HepG2 (cell line): ENCODE data around the gene CNNM4. TPM values are rescaled to one million over a fixed set of nuclear protein-coding genes. Genes with fewer than 3 reads are reported as not detected.

Experiments used
- ARID2 ChIP-seq: sonication (generic); formaldehyde crosslinking; IDR thresholded peaks from 2 replicates; pipeline ENCODE4 v1.8.1; 2022; ENCODE audit warnings: mild to moderate bottlenecking, missing genetic modification reagents, borderline replicate concordance
- ERF ChIP-seq: IDR thresholded peaks from 2 replicates; pipeline ENCODE4 v1.6.1; 2018; ENCODE audit warnings: missing biosample characterization, missing genetic modification reagents
- FOXK2 ChIP-seq: fragments of 450-650 bp; IDR thresholded peaks from 2 replicates; pipeline ENCODE4 v1.6.1; 2016
- HDAC2 ChIP-seq: sonication (generic); formaldehyde crosslinking; IDR thresholded peaks from 2 replicates; pipeline ENCODE4 v1.4.0; 2020; ENCODE audit warnings: missing genetic modification reagents
- PCBP2 ChIP-seq: fragments of 200-400 bp; formaldehyde crosslinking; optimal IDR thresholded peaks from 2 replicates; pipeline ENCODE3; 2018; ENCODE audit warnings: low read length, low read depth; ENCODE audit not compliant: poor library complexity, severe bottlenecking
- SP140L ChIP-seq: sonication (generic); formaldehyde crosslinking; IDR thresholded peaks from 2 replicates; pipeline ENCODE4 v1.4.0; 2020; ENCODE audit warnings: missing genetic modification reagents, borderline replicate concordance
- TBL1XR1 ChIP-seq: fragments of 150-350 bp; IDR thresholded peaks from 2 replicates; pipeline ENCODE4 v1.6.1; 2014; ENCODE audit warnings: borderline replicate concordance, low read length; ENCODE audit not compliant: partially characterized antibody
- ZBTB20 ChIP-seq: sonication (generic); formaldehyde crosslinking; IDR thresholded peaks from 2 replicates; pipeline ENCODE4 v1.8.1; 2023; ENCODE audit warnings: missing genetic modification reagents, low read depth, mild to moderate bottlenecking, borderline replicate concordance
- ZNF292 ChIP-seq: sonication (generic); formaldehyde crosslinking; IDR thresholded peaks from 2 replicates; pipeline ENCODE4 v1.8.1; 2022; ENCODE audit warnings: mild to moderate bottlenecking, low read depth, missing genetic modification reagents, borderline replicate concordance
- ZNF564 ChIP-seq: sonication (generic); formaldehyde crosslinking; IDR thresholded peaks from 2 replicates; pipeline ENCODE4 v1.8.1; 2023; ENCODE audit warnings: mild to moderate bottlenecking, missing genetic modification reagents
- polyA plus RNA-seq, 8 experiments: library from polyadenylated mRNA; depleted of rRNA in 3 of 8; stranded (reverse) in 7 of 8; unstranded in 1 of 8; fragments of >200 nt; fragmentation: Illumina TruSeq in 4 of 8; extraction: Trizol in 4 of 8; gene quantifications; 2 replicates each; pipeline versions ENCODE4 v1.2.1 to v1.2.3, GENCODE V29; 2011 to 2016; ENCODE audit warnings: low read depth in 4 of 8, missing spikeins in 1 of 8, mixed read lengths in 1 of 8; ENCODE audit not compliant: insufficient read depth in 1 of 8
- total RNA-seq, 5 experiments: library from RNA; depleted of rRNA; stranded (reverse); fragments of >200 nt; fragmentation: Illumina TruSeq; extraction: Trizol; gene quantifications; 2 replicates each; pipeline ENCODE4 v1.2.3, GENCODE V29; 2016; ENCODE audit warnings: low read depth in 1 of 5
- TF ChIP-seq, protein P1 (sequence below): sonication (generic); formaldehyde crosslinking; IDR thresholded peaks from 2 replicates; pipeline ENCODE4 v1.9.0; 2021; ENCODE audit warnings: mild to moderate bottlenecking, missing genetic modification reagents
- TF ChIP-seq, protein P2 (sequence below): sonication (generic); formaldehyde crosslinking; IDR thresholded peaks from 2 replicates; pipeline ENCODE4 v1.4.0; 2020; ENCODE audit warnings: missing genetic modification reagents, borderline replicate concordance

CNNM4 gene
- total and polyA plus RNA-seq, 2 of the 13 experiments (the other 11 are each of a cell fraction or from before 2014, with no cell fraction given) = 5.9 to 8.4 TPM

DNA sequence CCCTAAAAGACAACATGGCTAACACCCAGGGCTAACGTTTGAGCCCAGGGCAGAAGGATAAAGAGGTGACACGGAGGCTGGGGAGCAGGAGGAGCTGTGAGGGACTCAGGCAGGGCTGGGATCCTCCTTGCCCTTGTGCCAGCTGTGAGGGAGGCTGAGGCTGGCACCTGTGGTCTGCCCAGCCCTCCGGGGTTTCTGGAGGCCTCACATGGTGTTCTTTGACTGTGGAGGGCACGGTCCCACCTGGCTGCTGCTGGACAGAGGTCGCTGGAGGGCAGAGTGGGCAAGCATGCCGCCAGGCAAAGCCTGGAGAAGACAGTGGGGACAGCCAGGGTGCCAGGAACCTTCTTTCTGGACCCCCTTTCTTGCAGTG lies 28.5 kb downstream of the CNNM4 start (continued):
- TF ChIP-seq, protein P1, sequence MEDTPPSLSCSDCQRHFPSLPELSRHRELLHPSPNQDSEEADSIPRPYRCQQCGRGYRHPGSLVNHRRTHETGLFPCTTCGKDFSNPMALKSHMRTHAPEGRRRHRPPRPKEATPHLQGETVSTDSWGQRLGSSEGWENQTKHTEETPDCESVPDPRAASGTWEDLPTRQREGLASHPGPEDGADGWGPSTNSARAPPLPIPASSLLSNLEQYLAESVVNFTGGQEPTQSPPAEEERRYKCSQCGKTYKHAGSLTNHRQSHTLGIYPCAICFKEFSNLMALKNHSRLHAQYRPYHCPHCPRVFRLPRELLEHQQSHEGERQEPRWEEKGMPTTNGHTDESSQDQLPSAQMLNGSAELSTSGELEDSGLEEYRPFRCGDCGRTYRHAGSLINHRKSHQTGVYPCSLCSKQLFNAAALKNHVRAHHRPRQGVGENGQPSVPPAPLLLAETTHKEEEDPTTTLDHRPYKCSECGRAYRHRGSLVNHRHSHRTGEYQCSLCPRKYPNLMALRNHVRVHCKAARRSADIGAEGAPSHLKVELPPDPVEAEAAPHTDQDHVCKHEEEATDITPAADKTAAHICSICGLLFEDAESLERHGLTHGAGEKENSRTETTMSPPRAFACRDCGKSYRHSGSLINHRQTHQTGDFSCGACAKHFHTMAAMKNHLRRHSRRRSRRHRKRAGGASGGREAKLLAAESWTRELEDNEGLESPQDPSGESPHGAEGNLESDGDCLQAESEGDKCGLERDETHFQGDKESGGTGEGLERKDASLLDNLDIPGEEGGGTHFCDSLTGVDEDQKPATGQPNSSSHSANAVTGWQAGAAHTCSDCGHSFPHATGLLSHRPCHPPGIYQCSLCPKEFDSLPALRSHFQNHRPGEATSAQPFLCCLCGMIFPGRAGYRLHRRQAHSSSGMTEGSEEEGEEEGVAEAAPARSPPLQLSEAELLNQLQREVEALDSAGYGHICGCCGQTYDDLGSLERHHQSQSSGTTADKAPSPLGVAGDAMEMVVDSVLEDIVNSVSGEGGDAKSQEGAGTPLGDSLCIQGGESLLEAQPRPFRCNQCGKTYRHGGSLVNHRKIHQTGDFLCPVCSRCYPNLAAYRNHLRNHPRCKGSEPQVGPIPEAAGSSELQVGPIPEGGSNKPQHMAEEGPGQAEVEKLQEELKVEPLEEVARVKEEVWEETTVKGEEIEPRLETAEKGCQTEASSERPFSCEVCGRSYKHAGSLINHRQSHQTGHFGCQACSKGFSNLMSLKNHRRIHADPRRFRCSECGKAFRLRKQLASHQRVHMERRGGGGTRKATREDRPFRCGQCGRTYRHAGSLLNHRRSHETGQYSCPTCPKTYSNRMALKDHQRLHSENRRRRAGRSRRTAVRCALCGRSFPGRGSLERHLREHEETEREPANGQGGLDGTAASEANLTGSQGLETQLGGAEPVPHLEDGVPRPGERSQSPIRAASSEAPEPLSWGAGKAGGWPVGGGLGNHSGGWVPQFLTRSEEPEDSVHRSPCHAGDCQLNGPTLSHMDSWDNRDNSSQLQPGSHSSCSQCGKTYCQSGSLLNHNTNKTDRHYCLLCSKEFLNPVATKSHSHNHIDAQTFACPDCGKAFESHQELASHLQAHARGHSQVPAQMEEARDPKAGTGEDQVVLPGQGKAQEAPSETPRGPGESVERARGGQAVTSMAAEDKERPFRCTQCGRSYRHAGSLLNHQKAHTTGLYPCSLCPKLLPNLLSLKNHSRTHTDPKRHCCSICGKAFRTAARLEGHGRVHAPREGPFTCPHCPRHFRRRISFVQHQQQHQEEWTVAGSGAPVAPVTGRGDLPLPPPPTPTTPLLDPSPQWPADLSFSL (CRISPR knock-in tag) = no peak
- no peak for TF ChIP-seq ERF
- no peak for TF ChIP-seq HDAC2
- no peak for TF ChIP-seq ARID2 (CRISPR knock-in tag)
- TF ChIP-seq, protein P2, sequence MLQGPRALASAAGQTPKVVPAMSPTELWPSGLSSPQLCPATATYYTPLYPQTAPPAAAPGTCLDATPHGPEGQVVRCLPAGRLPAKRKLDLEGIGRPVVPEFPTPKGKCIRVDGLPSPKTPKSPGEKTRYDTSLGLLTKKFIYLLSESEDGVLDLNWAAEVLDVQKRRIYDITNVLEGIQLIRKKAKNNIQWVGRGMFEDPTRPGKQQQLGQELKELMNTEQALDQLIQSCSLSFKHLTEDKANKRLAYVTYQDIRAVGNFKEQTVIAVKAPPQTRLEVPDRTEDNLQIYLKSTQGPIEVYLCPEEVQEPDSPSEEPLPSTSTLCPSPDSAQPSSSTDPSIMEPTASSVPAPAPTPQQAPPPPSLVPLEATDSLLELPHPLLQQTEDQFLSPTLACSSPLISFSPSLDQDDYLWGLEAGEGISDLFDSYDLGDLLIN = no peak
- TF ChIP-seq ZNF292 (CRISPR knock-in tag) = no peak
- no peak for TF ChIP-seq TBL1XR1
- TF ChIP-seq SP140L (CRISPR knock-in tag) = no peak
- TF ChIP-seq ZBTB20 (CRISPR knock-in tag) = no peak
- TF ChIP-seq PCBP2 = no peak
- TF ChIP-seq ZNF564 (CRISPR knock-in tag) = no peak
- TF ChIP-seq FOXK2 = no peak
